H1 (cell line): ENCODE data around the gene CALHM2. TPM values are rescaled to one million over a fixed set of nuclear protein-coding genes. Genes with fewer than 3 reads are reported as not detected.

ENCODE experiments used
- CTCF ChIA-PET: fragments of 300-600 bp; sonication (Branson Sonifier 250); formaldehyde crosslinking; loops from one replicate; lab custom pipeline; 2021; ENCODE audit not compliant: partially characterized antibody; lab: Charles Lee
- POLR2A ChIA-PET: fragments of 300-600 bp; sonication (Branson Sonifier 250); formaldehyde crosslinking; loops from one replicate; lab custom pipeline; 2021; ENCODE audit warnings: inconsistent platforms; ENCODE audit not compliant: partially characterized antibody; lab: Charles Lee
- DNase-seq, 2 experiments: peaks; one replicate each; pipeline versions ENCODE4 v3.0.0 to v3.0.0-alpha.2; 2010 to 2022; ENCODE audit warnings: low spot score in 2 of 2, low read depth in 1 of 2, mixed read lengths in 1 of 2
- FAIRE-seq: peaks from 2 replicates; lab custom pipeline; 2011; peaks lifted over from hg19 to GRCh38; lab: Jason Lieb, UNC
- H2AFZ ChIP-seq: 2 replicates; pipeline ENCODE4 v1.8.1; 2012; ENCODE audit warnings: low read length, inconsistent platforms
- H2AK5ac ChIP-seq: 2 replicates; pipeline ENCODE4 v1.6.1; 2013; ENCODE audit warnings: low read depth, low read length
- H2BK120ac ChIP-seq: replicated peaks from 2 replicates; pipeline ENCODE3; 2013; ENCODE audit warnings: low read depth, low read length, inconsistent platforms
- H2BK12ac ChIP-seq: 2 replicates; pipeline ENCODE4 v1.6.1; 2013; ENCODE audit warnings: low read depth, low read length
- H2BK15ac ChIP-seq: 2 replicates; pipeline ENCODE4 v1.6.1; 2013; ENCODE audit warnings: low read length
- H2BK20ac ChIP-seq: 2 replicates; pipeline ENCODE4 v1.6.1; 2013; ENCODE audit warnings: low read length
- H2BK5ac ChIP-seq: 2 replicates; pipeline ENCODE4 v1.6.1; 2013; ENCODE audit warnings: low read depth, low read length
- H3K14ac ChIP-seq: 2 replicates; pipeline ENCODE4 v1.6.1; 2013; ENCODE audit warnings: inconsistent platforms; ENCODE audit not compliant: insufficient read length
- H3K18ac ChIP-seq: 2 replicates; pipeline ENCODE4 v1.6.1; 2013; ENCODE audit warnings: low read length; ENCODE audit errors: extremely low read depth
- H3K23ac ChIP-seq: 2 replicates; pipeline ENCODE4 v1.6.1; 2013; ENCODE audit warnings: inconsistent platforms; ENCODE audit not compliant: insufficient read length
- H3K23me2 ChIP-seq: 2 replicates; pipeline ENCODE4 v1.6.1; 2013; ENCODE audit warnings: low read depth, low read length
- H3K27ac ChIP-seq: 2 replicates; pipeline ENCODE4 v1.6.1; 2011; ENCODE audit warnings: low read depth, low read length, inconsistent platforms
- H3K27me3 ChIP-seq, 4 experiments: replicated peaks in 1 of 4; 1 replicate in 1 of 4; 2 replicates in 3 of 4; pipeline versions ENCODE4 v1.6.1 to v1.8.1; 2011 to 2013; ENCODE audit warnings: low read length in 3 of 4, mild to moderate bottlenecking in 3 of 4, inconsistent platforms in 2 of 4, mixed read lengths in 2 of 4, moderate library complexity in 1 of 4; ENCODE audit not compliant: control insufficient read depth in 3 of 4, insufficient read depth in 3 of 4; ENCODE audit errors: extremely low read depth in 1 of 4
- H3K36me3 ChIP-seq, 4 experiments: 2 replicates each; pipeline versions ENCODE4 v1.6.1 to v1.8.1; 2011 to 2013; ENCODE audit warnings: mild to moderate bottlenecking in 4 of 4, low read length in 3 of 4, moderate library complexity in 2 of 4, control low read depth in 1 of 4, inconsistent platforms in 1 of 4; ENCODE audit not compliant: insufficient read depth in 4 of 4, control insufficient read depth in 2 of 4
- H3K4ac ChIP-seq: replicated peaks from 2 replicates; pipeline ENCODE3; 2013; ENCODE audit warnings: low read length, low read depth, mixed read lengths, inconsistent platforms; ENCODE audit not compliant: insufficient read length
- H3K4me1 ChIP-seq, 4 experiments: replicated peaks in 1 of 4; 1 replicate in 1 of 4; 2 replicates in 3 of 4; pipeline versions ENCODE4 v1.6.1 to v1.8.1; 2011 to 2013; ENCODE audit warnings: low read length in 3 of 4, inconsistent platforms in 2 of 4, mixed read lengths in 1 of 4; ENCODE audit not compliant: insufficient read depth in 4 of 4, control insufficient read depth in 3 of 4
- H3K4me2 ChIP-seq, 2 experiments: 2 replicates each; pipeline versions ENCODE4 v1.6.1 to v1.8.1; 2011 to 2013; ENCODE audit warnings: low read depth in 2 of 2, low read length in 2 of 2, control low read depth in 1 of 2, inconsistent platforms in 1 of 2, mild to moderate bottlenecking in 1 of 2; ENCODE audit not compliant: insufficient read depth in 1 of 2
- H3K4me3 ChIP-seq, 4 experiments: fragments of 200-600, 300-600 bp in 1 of 4; sonication (generic), shearing (Covaris generic), sonication (Bioruptor Twin) in 1 of 4; 2 replicates each; pipeline versions ENCODE4 v1.5.1 to v1.8.1; 2011 to 2016; ENCODE audit warnings: low read length in 4 of 4, low read depth in 3 of 4, control low read depth in 2 of 4, inconsistent platforms in 2 of 4, mild to moderate bottlenecking in 2 of 4, mixed read lengths in 1 of 4, moderate library complexity in 1 of 4; ENCODE audit not compliant: insufficient read depth in 2 of 4; ENCODE audit errors: extremely low read depth in 1 of 4
- H3K56ac ChIP-seq: replicated peaks from 2 replicates; pipeline ENCODE3; 2013; ENCODE audit warnings: low read depth, mild to moderate bottlenecking, mixed read lengths, low read length, inconsistent platforms; ENCODE audit not compliant: insufficient read length
- H3K79me1 ChIP-seq: 2 replicates; pipeline ENCODE4 v1.6.1; 2013; ENCODE audit warnings: low read depth, low read length, control low read depth
- H3K79me2 ChIP-seq, 2 experiments: 2 replicates each; pipeline versions ENCODE4 v1.6.1 to v1.8.1; 2012 to 2013; ENCODE audit warnings: low read length in 2 of 2, mild to moderate bottlenecking in 2 of 2, inconsistent platforms in 1 of 2; ENCODE audit not compliant: insufficient read depth in 2 of 2, control insufficient read depth in 1 of 2
- H3K9ac ChIP-seq, 4 experiments: replicated peaks in 1 of 4; 1 replicate in 1 of 4; 2 replicates in 3 of 4; pipeline versions ENCODE4 v1.6.1 to v1.8.1; 2011 to 2013; ENCODE audit warnings: low read depth in 3 of 4, low read length in 3 of 4, control low read depth in 2 of 4, mild to moderate bottlenecking in 2 of 4, moderate library complexity in 2 of 4, inconsistent platforms in 1 of 4; ENCODE audit errors: extremely low read depth in 1 of 4
- H3K9me3 ChIP-seq, 2 experiments: 2 replicates each; pipeline versions ENCODE4 v1.6.1 to v1.8.1; 2012 to 2013; ENCODE audit warnings: mild to moderate bottlenecking in 2 of 2, moderate library complexity in 2 of 2, control low read depth in 1 of 2, inconsistent platforms in 1 of 2, low read depth in 1 of 2, low read length in 1 of 2, mixed read lengths in 1 of 2; ENCODE audit not compliant: insufficient read depth in 2 of 2
- H4K20me1 ChIP-seq, 2 experiments: replicated peaks in 1 of 2; 2 replicates each; pipeline versions ENCODE3 to v1.8.1; 2011 to 2013; ENCODE audit warnings: inconsistent platforms in 2 of 2, low read length in 2 of 2, mild to moderate bottlenecking in 1 of 2; ENCODE audit not compliant: insufficient read depth in 2 of 2, control insufficient read depth in 1 of 2
- H4K5ac ChIP-seq: 2 replicates; pipeline ENCODE4 v1.6.1; 2013; ENCODE audit warnings: low read length, low read depth, mixed read lengths, inconsistent platforms; ENCODE audit not compliant: insufficient read length
- H4K8ac ChIP-seq: 2 replicates; pipeline ENCODE4 v1.8.0; 2013; ENCODE audit warnings: mild to moderate bottlenecking, moderate library complexity, low read length, inconsistent platforms; ENCODE audit not compliant: insufficient read depth; ENCODE audit errors: extremely low read depth
- H4K91ac ChIP-seq: replicated peaks from 2 replicates; pipeline ENCODE3; 2013; ENCODE audit warnings: low read length, mixed read lengths, inconsistent platforms; ENCODE audit not compliant: insufficient read length
- EP300 ChIP-seq, 2 experiments: IDR thresholded peaks; 1 replicate in 1 of 2; 2 replicates in 1 of 2; pipeline ENCODE4 v1.6.1; 2011 to 2012; ENCODE audit warnings: low read depth in 2 of 2, low read length in 2 of 2, mild to moderate bottlenecking in 2 of 2, borderline replicate concordance in 1 of 2, inconsistent platforms in 1 of 2, moderate library complexity in 1 of 2
- FOSL1 ChIP-seq: IDR thresholded peaks from 2 replicates; pipeline ENCODE4 v1.6.1; 2011; ENCODE audit warnings: mild to moderate bottlenecking, low read depth, low read length, moderate library complexity; ENCODE audit not compliant: insufficient read depth
- HDAC6 ChIP-seq: IDR thresholded peaks from one replicate; pipeline ENCODE4 v1.7.1; 2012; ENCODE audit warnings: low read depth, mild to moderate bottlenecking, inconsistent platforms, low read length, moderate library complexity
- KDM1A ChIP-seq: fragments of 200-600, 300-600 bp; sonication (generic); IDR thresholded peaks from 2 replicates; pipeline ENCODE4 v1.7.1; 2016; ENCODE audit warnings: mild to moderate bottlenecking, low read length, borderline replicate concordance
- KDM4A ChIP-seq: IDR thresholded peaks from one replicate; pipeline ENCODE4 v1.7.1; 2012; ENCODE audit warnings: low read depth, mild to moderate bottlenecking, moderate library complexity, low read length, inconsistent platforms; ENCODE audit not compliant: severe bottlenecking
- MAFK ChIP-seq: IDR thresholded peaks from 2 replicates; pipeline ENCODE4 v1.6.1; 2012; ENCODE audit warnings: low read depth, mild to moderate bottlenecking, improper control_type of control experiment, low read length
- RBBP5 ChIP-seq: IDR thresholded peaks from 2 replicates; pipeline ENCODE4 v1.7.1; 2012; ENCODE audit warnings: low read depth, mild to moderate bottlenecking, inconsistent platforms, low read length, moderate library complexity, borderline replicate concordance
- RFX5 ChIP-seq: IDR thresholded peaks from 2 replicates; pipeline ENCODE4 v1.6.1; 2011; ENCODE audit warnings: low read depth, low read length, improper control_type of control experiment, borderline replicate concordance
- SP1 ChIP-seq: IDR thresholded peaks from 2 replicates; pipeline ENCODE4 v1.6.1; 2011; ENCODE audit warnings: low read depth, low read length
- WGBS, 2 experiments: shearing (Covaris generic) in 1 of 2; methylation state at CpG; one replicate each; pipeline versions ENCODE4 v1.1.6 to v1.1.7; 2013 to 2015; ENCODE audit warnings: low lambda C conversion rate in 2 of 2, mixed read lengths in 2 of 2, inconsistent platforms in 1 of 2, low coverage in 1 of 2, missing lambda C conversion rate in 1 of 2; ENCODE audit not compliant: insufficient replicate concordance in 2 of 2, insufficient coverage in 1 of 2, insufficient read length in 1 of 2; ENCODE audit errors: extremely low coverage in 1 of 2, missing lambda C conversion rate in 1 of 2; 5-methylcytosine and 5-hydroxymethylcytosine counted together
- polyA plus RNA-seq, 7 experiments: library from polyadenylated mRNA; depleted of rRNA in 3 of 7; stranded (reverse) in 5 of 7; unstranded in 2 of 7; fragments of >200 nt in 5 of 7; fragments of 200-250 nt in 2 of 7; gene quantifications; 1 replicate in 5 of 7; 2 replicates in 1 of 7; 4 replicates in 1 of 7; pipeline versions ENCODE4 v1.2.1 to v1.2.3, GENCODE V29; 2011 to 2013; ENCODE audit warnings: missing spikeins in 2 of 7, mixed read lengths in 2 of 7
- total RNA-seq: library from RNA; stranded (reverse); fragmentation: NEBNext Ultra II Directional; extraction: Animal tissue kit (Norgen Biotek cat#: 25700); gene quantifications from 2 replicates; pipeline ENCODE4 v1.2.1, GENCODE V29; 2021

Gene CALHM2
- total and polyA plus RNA-seq, 2 of the 8 experiments (the other 6 are each of a cell fraction or from before 2014, with no cell fraction given): 1.2 to 2.4 TPM

- no peaks in the 10 kb centered on the region for H4K20me1 ChIP-seq
- H3K18ac ChIP-seq: no peak overlapping the region
- H4K5ac ChIP-seq: no peak overlapping the region
- no peak overlapping the region for H2BK5ac ChIP-seq
- peaks cover 0 to 6% (median 0%) of the 10 kb centered on the region in 4 experiments; a peak in 1 of 7 replicates for H3K4me1 ChIP-seq
- no peak overlapping the region for H2BK12ac ChIP-seq
- no peak overlapping the region for H4K91ac ChIP-seq
- TF ChIP-seq RFX5: no peak
- TF ChIP-seq MAFK: no peak
- TF ChIP-seq RBBP5: no peak
- no peak for TF ChIP-seq SP1
- TF ChIP-seq EP300 (IDR thresholded peaks at IDR 0.05; ENCODE audit: borderline replicate concordance in 1 of 2, low read depth in 2 of 2, low read length in 2 of 2): no peak
- TF ChIP-seq HDAC6: no peak
- TF ChIP-seq FOSL1: no peak
- TF ChIP-seq KDM4A: no peak
- TF ChIP-seq KDM1A: no peak
- no peaks in the 10 kb centered on the region for H3K36me3 ChIP-seq
- H2AK5ac ChIP-seq: no peak overlapping the region
- H3K9me3 ChIP-seq: no peaks in the 10 kb centered on the region
- H3K23ac ChIP-seq: no peak overlapping the region
- ChIA-PET CTCF (interaction anchor here (1.4 to 2.9 kb wide), 3 partner anchors 10 to 25 kb away, joined by 4 to 23 read pairs (median 11); no protein-coding TSS in a partner anchor), POLR2A (interaction anchor here (1.8 kb wide), 1 partner anchor 12 kb away, joined by 4 read pairs; no protein-coding TSS in a partner anchor)
- H3K79me2 ChIP-seq: no peaks in the 10 kb centered on the region
- no peak for DNase-seq
- 89% methylated on average over 3 of the region's 3 CpGs; no CpG with 5 or more reads in 1 of the 2 experiments for WGBS, 2 experiments
- FAIRE-seq: no peak
- H2BK20ac ChIP-seq: no peak overlapping the region
- H2AFZ ChIP-seq: no peak overlapping the region
- H2BK15ac ChIP-seq: no peak overlapping the region
- no peak overlapping the region for H4K8ac ChIP-seq
- no peak overlapping the region for H2BK120ac ChIP-seq
- H3K27me3 ChIP-seq: no peaks in the 10 kb centered on the region
- H3K27ac ChIP-seq: no peak overlapping the region
- H3K23me2 ChIP-seq: no peaks in the 10 kb centered on the region; the same call in 1 of the 2 replicates
- H3K4ac ChIP-seq: no peak overlapping the region
- H3K4me2 ChIP-seq: no peak overlapping the region
- no peak overlapping the region for H3K4me3 ChIP-seq
- H3K79me1 ChIP-seq: no peaks in the 10 kb centered on the region
- H3K56ac ChIP-seq: no peak overlapping the region
- H3K14ac ChIP-seq: no peak overlapping the region
- H3K9ac ChIP-seq: no peak overlapping the region
Measured at GRCh38 chr10:103466734-103467133, 14.6 kb upstream of the CALHM2 start.
